ENCODE measurements around the gene PHTF2.

Gene PHTF2

DNA sequence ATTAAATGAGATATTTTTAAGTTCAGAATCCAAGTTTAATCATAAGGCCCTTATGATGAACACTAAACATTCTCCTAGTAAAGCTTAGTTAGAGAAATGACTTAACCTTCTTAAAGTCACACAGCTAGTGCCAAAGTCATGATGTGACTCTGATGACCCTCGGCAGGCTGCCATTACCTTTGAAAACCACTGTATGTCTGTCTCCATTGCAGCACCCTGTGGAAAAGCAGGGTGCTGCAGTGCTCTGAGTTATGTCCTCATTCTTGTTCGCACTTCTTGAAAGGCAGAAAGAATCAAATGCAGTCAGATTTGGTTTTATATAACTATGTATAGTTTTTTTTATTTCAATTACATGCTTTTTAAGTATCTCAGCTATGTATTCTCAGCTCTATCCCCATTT lies 105.0 kb downstream of the PHTF2 start:
- Histone ChIP-seq H3K4me3 (ENCODE audit: low read depth, low read length) (no peak overlapping the region), H3K27ac (ENCODE audit: extremely low read depth, low read depth, low read length) (no peak overlapping the region), H3K36me3 (ENCODE audit: control insufficient read depth in 2 of 2, insufficient read depth in 1 of 2, low read length in 2 of 2) (peaks cover 0 to 4% of the 10 kb centered on the region in 2 experiments; a peak in 1 of 3 replicates), H3K9me3 (ENCODE audit: control insufficient read depth, insufficient read depth, low read depth, low read length) (no peaks in the 10 kb centered on the region), H3K4me1 (ENCODE audit: control insufficient read depth, insufficient read depth, low read length) (peaks cover 3% of the 10 kb centered on the region; the same call in 1 of the 2 replicates)
- ChIA-PET CTCF (interaction anchor here (0.6 to 1.2 kb wide), 5 partner anchors 8 to 464 kb away, joined by 3 to 5 read pairs (median 3); no protein-coding TSS in a partner anchor), POLR2A (no interaction called here)
- no peak for TF ChIP-seq ZNF600 (tag by site-specific recombination; IDR thresholded peaks at IDR 0.05)
- TF ChIP-seq REPIN1 (tag by site-specific recombination; IDR thresholded peaks at IDR 0.05; ENCODE audit: low read depth) = no peak
- TF ChIP-seq ZNF138 (tag by site-specific recombination; IDR thresholded peaks at IDR 0.05; ENCODE audit: borderline replicate concordance) = no peak
- no peak for TF ChIP-seq SALL2 (tag by site-specific recombination; IDR thresholded peaks at IDR 0.05; ENCODE audit: borderline replicate concordance)
- TF ChIP-seq GLIS1 (tag by site-specific recombination; IDR thresholded peaks at IDR 0.05) = no peak
- TF ChIP-seq ZNF660 (tag by site-specific recombination; IDR thresholded peaks at IDR 0.05) = no peak
- no peak for TF ChIP-seq ZNF112 (tag by site-specific recombination; IDR thresholded peaks at IDR 0.05)
- no peak for TF ChIP-seq SETDB1 (IDR thresholded peaks at IDR 0.05; ENCODE audit: insufficient read length, low read length)
- no peak for TF ChIP-seq ZNF843 (tag by site-specific recombination; IDR thresholded peaks at IDR 0.05)
- no peak for TF ChIP-seq ZNF341 (tag by site-specific recombination; IDR thresholded peaks at IDR 0.05; ENCODE audit: low read depth)
- no peak for TF ChIP-seq ZNF140 (tag by site-specific recombination; IDR thresholded peaks at IDR 0.05)
- no peak for TF ChIP-seq ZNF596 (tag by site-specific recombination; IDR thresholded peaks at IDR 0.05)
- no peak for TF ChIP-seq ZNF394 (tag by site-specific recombination; IDR thresholded peaks at IDR 0.05; ENCODE audit: borderline replicate concordance)
- TF ChIP-seq, protein P1, sequence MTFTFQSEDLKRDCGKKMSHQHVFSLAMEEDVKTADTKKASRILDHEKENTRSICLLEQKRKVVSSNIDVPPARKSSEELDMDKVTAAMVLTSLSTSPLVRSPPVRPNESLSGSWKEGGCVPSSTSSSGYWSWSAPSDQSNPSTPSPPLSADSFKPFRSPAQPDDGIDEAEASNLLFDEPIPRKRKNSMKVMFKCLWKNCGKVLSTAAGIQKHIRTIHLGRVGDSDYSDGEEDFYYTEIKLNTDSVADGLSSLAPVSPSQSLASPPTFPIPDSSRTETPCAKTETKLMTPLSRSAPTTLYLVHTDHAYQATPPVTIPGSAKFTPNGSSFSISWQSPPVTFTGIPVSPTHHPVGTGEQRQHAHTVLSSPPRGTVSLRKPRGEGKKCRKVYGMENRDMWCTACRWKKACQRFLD (tag by site-specific recombination; IDR thresholded peaks at IDR 0.05) = no peak
- TF ChIP-seq, protein P2, sequence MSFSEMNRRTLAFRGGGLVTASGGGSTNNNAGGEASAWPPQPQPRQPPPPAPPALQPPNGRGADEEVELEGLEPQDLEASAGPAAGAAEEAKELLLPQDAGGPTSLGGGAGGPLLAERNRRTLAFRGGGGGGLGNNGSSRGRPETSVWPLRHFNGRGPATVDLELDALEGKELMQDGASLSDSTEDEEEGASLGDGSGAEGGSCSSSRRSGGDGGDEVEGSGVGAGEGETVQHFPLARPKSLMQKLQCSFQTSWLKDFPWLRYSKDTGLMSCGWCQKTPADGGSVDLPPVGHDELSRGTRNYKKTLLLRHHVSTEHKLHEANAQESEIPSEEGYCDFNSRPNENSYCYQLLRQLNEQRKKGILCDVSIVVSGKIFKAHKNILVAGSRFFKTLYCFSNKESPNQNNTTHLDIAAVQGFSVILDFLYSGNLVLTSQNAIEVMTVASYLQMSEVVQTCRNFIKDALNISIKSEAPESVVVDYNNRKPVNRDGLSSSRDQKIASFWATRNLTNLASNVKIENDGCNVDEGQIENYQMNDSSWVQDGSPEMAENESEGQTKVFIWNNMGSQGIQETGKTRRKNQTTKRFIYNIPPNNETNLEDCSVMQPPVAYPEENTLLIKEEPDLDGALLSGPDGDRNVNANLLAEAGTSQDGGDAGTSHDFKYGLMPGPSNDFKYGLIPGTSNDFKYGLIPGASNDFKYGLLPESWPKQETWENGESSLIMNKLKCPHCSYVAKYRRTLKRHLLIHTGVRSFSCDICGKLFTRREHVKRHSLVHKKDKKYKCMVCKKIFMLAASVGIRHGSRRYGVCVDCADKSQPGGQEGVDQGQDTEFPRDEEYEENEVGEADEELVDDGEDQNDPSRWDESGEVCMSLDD (tag by site-specific recombination; IDR thresholded peaks at IDR 0.05) = no peak

GRCh38 chr7:77904252-77904651 lies 105.7 kb downstream of the PHTF2 start:
- no peak overlapping the region for H3K27ac ChIP-seq (ENCODE audit: extremely low read depth, low read depth, low read length)
- H3K9me3 ChIP-seq (ENCODE audit: control insufficient read depth, insufficient read depth, low read depth, low read length) = no peaks in the 10 kb centered on the region
- CTCF ChIA-PET = interaction anchor here (0.6 to 1.2 kb wide), 4 partner anchors 8 to 464 kb away, joined by 3 to 5 read pairs (median 3); no protein-coding TSS in a partner anchor
- no peaks in the 10 kb centered on the region for H3K4me1 ChIP-seq (ENCODE audit: control insufficient read depth, insufficient read depth, low read length)
- no peak overlapping the region for H3K4me3 ChIP-seq (ENCODE audit: low read depth, low read length)
- H3K36me3 ChIP-seq (ENCODE audit: control insufficient read depth in 2 of 2, insufficient read depth in 1 of 2, low read length in 2 of 2) = peaks cover 0 to 4% of the 10 kb centered on the region in 2 experiments; a peak in 1 of 3 replicates
- POLR2A ChIA-PET = no interaction called here
- TF ChIP-seq ZNF398 (tag by site-specific recombination; IDR thresholded peaks at IDR 0.05) = no peak
- no peak for TF ChIP-seq ZNF670 (tag by site-specific recombination; IDR thresholded peaks at IDR 0.05; ENCODE audit: low read depth)
- no peak for TF ChIP-seq ZNF114 (tag by site-specific recombination; IDR thresholded peaks at IDR 0.05)
- TF ChIP-seq, protein P3, sequence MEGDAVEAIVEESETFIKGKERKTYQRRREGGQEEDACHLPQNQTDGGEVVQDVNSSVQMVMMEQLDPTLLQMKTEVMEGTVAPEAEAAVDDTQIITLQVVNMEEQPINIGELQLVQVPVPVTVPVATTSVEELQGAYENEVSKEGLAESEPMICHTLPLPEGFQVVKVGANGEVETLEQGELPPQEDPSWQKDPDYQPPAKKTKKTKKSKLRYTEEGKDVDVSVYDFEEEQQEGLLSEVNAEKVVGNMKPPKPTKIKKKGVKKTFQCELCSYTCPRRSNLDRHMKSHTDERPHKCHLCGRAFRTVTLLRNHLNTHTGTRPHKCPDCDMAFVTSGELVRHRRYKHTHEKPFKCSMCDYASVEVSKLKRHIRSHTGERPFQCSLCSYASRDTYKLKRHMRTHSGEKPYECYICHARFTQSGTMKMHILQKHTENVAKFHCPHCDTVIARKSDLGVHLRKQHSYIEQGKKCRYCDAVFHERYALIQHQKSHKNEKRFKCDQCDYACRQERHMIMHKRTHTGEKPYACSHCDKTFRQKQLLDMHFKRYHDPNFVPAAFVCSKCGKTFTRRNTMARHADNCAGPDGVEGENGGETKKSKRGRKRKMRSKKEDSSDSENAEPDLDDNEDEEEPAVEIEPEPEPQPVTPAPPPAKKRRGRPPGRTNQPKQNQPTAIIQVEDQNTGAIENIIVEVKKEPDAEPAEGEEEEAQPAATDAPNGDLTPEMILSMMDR (tag by site-specific recombination; IDR thresholded peaks at IDR 0.05) = no peak
- TF ChIP-seq, protein P4, sequence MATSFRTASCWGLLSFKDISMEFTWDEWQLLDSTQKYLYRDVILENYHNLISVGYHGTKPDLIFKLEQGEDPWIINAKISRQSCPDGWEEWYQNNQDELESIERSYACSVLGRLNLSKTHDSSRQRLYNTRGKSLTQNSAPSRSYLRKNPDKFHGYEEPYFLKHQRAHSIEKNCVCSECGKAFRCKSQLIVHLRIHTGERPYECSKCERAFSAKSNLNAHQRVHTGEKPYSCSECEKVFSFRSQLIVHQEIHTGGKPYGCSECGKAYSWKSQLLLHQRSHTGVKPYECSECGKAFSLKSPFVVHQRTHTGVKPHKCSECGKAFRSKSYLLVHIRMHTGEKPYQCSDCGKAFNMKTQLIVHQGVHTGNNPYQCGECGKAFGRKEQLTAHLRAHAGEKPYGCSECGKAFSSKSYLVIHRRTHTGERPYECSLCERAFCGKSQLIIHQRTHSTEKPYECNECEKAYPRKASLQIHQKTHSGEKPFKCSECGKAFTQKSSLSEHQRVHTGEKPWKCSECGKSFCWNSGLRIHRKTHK (tag by site-specific recombination; IDR thresholded peaks at IDR 0.05) = no peak
- TF ChIP-seq ZNF768 (tag by site-specific recombination; IDR thresholded peaks at IDR 0.05) = no peak
- TF ChIP-seq, protein P5, sequence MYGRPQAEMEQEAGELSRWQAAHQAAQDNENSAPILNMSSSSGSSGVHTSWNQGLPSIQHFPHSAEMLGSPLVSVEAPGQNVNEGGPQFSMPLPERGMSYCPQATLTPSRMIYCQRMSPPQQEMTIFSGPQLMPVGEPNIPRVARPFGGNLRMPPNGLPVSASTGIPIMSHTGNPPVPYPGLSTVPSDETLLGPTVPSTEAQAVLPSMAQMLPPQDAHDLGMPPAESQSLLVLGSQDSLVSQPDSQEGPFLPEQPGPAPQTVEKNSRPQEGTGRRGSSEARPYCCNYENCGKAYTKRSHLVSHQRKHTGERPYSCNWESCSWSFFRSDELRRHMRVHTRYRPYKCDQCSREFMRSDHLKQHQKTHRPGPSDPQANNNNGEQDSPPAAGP (tag by site-specific recombination; IDR thresholded peaks at IDR 0.05) = no peak
- TF ChIP-seq ZNF585B (tag by site-specific recombination; IDR thresholded peaks at IDR 0.05) = no peak
